ENCODE data around the gene ATP11A.
"Not testable (repeated sequence)": the region's sequence is repeated elsewhere in the genome, so short reads cannot be mapped to it uniquely, and the experiment has no call there.

Gene ATP11A

DNA sequence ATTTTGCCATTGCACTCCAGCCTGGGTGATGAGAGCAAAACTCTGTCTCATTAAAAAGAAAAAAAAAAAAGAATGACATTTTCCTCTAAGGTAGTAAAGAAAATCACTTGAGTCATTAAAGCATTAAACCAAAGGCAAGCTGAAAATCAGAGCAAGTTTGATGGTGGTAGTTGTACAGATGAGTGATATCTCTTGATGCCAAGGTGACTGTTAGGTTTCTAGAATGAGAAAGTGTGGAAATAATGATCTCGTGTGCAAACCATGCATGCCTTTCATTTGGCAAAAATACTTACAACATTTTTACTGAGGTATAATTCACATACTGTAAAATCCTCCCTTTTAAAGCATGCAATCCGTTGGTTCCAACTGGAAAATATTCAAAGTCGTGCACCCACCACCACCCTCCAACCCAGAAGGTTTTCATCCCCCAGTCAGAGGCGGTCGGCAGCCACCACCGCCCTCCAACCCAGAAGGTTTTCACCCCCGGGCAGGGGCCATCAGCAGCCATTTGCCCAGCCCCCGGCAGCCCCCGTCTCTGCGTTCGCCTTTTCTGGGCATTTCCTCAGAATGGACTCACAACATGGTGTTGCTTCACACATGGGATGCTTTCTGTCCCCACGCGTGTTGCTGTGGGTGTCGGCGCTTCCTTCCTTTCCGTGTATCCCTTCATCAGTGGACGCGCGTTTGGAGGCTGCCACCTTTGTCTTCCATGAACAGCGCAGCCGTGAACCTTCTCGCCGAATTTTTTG lies 90.2 kb downstream of the ATP11A start:
- no peak for DNase-seq

DNA sequence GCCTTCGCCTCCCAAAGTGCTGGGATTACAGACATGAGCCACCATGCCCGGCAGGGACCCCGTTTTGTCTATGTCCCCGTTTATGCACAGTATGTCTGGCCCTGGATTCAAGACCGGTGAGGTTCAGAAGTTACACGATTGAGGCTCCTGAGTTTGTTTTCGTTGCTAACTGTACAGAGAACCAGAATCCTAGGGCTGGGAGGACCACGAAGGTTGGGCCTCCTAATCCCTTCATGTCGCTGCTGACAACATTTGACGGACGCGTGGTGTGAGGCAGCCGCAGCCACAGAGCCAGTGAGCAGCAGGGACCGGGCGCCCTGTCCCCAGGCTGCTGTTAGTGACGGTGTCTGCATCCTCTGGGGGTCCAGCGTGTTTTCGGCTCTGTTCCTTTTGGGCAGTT lies 91.4 kb downstream of the ATP11A start:
- DNase-seq: no peak

- no peak for DNase-seq
Observed at GRCh38 chr13:112781881-112782361, 92.1 kb downstream of the ATP11A start.

DNA sequence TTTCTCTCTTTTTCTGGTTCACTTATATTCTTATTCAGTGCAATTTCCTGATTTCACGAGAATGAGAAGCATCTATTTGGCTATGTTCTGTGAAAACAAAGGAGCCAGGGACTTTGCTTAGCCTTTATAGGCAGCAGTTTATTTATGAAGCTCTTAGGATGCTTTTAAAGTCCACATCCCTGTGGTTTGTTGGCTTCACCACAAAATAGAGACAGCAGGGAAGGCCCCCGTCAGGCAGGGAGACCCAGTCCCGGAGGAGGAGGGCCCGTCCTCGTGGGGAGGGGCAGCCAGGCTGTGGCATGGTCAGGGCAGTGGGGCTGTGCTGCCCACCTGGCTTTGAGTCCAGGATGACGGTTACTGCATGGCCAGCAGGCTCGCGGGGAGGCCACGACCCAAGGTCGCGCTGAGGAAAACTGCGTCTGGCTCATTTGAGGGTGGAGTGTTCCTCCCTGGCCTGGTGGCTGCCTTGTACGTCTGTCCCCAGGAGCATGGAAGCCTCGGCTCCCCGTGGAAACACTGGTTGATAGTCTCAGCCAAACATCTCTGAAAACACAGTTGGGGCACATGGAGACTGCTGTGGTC lies 92.7 kb downstream of the ATP11A start:
- no peak for DNase-seq

DNA sequence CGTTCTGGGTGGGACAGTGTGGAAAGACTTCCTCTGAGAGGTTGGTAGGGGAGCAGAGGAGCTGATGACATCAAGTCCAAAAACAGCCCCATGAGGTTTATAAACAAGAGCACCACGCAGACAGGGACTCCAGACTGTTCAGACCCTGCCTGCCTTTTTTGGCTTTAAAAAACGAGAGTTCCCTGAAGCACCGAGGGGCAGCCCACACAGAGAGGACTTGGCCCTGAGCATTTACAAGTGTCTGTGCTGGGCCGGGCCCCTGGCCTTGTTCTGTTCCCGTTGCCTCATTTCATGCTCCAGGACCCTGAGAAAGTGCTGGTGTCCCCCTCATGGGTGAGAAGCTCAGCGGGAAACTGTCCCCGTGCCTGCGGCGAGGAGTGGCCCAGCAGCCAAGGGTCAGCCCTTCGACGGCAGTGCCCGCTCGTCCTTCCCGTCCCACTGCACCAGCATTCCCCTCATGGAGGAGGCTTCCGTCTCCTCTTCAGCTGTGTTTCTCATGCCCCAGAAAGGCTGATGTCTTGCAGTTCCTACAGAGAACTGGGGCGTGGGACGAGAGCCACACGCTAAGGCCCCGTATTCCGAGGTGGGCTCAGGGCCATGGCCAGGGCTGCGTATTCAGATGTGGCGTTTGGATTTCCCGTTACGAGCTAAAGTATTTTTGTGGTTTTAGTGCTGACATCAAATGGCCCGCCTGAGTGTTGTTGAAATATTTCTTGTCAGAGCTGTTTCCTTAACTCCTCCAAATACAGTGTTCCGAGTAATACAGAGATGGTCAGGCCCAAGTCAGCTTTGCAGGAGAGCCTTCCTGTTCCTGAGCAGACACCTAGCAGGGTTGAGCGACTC lies 93.5 kb downstream of the ATP11A start:
- no peak for DNase-seq

GRCh38 chr13:112783978-112784371 lies 94.1 kb downstream of the ATP11A start:
- no peak for DNase-seq

GRCh38 chr13:112784811-112785482 lies 95.1 kb downstream of the ATP11A start:
- DNase-seq: no peak

GRCh38 chr13:112785483-112785856 lies 95.6 kb downstream of the ATP11A start:
- DNase-seq: no peak

GRCh38 chr13:112786810-112787209 lies 97.0 kb downstream of the ATP11A start:
- not testable (repeated sequence) for DNase-seq

DNA sequence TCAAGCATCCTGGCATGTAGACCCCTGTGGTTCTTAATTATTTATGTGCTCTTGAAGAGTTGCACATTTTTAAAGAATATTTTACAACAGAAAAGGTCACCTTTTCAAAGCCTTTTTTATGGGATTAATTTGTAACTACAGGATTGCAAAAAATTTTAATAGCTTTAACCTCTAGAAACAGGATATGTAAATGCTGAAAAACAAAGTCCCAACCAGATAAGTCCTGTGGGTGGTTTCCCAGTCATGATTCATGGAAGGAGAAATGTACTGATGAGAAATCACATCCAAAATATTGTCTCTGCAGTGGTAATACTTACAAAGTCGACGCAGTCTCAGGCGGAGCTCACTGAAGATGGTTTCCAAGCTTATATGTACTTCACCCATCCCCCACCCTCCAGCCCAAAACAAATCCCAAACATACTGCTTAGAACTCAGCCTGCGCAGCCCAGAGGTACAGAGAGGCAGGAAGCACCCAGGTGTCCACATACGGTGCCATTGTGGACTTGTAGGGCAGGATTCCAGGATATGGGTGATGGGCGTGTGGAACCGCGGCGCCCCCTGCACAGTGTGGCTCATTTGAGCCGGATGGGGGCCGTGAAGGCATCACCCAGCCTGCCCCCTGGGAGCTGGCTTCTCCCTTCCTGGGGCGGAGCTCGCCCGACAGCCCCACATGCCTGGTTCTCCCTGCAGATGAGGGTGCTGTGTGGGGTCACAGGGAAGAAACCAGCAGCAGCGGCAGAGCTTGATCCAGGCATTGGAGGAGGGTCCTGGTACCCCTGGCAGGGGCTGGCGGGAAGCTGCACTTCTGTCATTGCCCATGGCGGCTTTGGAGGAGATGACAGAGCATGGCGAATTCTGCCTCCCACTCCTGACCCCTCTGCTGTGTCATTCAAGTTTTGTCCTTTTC lies 101.2 kb downstream of the ATP11A start:
- no peak for DNase-seq

- no peak for DNase-seq
Observed at GRCh38 chr13:112791663-112792440, 102.0 kb downstream of the ATP11A start.

GRCh38 chr13:112792511-112792910 lies 102.7 kb downstream of the ATP11A start:
- DNase-seq: no peak

DNA sequence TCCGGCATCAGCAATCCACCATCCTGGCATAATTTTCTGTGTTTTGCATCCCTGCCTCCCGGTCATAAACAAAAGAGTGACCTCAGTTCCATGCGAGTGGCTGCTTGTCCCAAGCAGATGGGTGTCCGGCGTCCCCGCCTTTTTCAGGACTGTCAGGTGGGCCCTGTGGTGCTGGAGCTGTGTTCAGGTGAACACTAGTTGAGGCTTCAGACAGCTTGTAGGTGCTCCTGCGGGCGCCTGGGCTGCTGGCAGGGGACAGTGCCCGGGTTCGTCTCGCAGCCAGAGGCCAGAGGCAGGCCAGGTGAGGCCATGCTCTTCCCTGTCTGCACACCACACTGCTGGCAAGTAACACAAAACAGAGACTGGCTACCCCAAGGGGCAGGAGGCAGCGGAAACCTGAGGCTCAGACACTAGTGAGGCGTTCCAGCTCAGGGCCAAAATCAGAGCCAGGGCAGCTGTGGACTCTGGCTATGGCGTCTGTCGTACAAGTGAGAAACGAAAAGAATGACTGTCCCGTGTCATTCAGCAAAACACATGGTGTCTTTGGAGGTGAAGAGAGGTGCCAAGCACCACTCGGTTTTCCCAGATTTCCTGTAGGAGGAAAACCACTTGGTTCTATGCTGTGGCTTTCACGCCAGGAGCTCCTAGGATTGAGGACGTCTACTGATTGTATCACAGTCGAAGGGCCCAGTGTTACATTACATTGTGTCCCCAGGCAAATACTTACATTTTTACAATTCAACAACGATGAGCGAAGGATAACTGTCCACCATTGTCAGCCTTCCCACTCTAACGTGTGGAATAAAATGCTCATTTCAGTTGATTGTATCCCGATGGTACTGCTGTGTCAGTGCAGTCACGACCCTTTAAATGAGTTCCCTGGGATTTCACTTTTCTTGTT lies 104.0 kb downstream of the ATP11A start:
- DNase-seq: no peak

- DNase-seq: no peak
Observed at GRCh38 chr13:112795277-112795676, 105.4 kb downstream of the ATP11A start.

GRCh38 chr13:112796190-112796915 lies 106.5 kb downstream of the ATP11A start:
- no peak for DNase-seq

DNA sequence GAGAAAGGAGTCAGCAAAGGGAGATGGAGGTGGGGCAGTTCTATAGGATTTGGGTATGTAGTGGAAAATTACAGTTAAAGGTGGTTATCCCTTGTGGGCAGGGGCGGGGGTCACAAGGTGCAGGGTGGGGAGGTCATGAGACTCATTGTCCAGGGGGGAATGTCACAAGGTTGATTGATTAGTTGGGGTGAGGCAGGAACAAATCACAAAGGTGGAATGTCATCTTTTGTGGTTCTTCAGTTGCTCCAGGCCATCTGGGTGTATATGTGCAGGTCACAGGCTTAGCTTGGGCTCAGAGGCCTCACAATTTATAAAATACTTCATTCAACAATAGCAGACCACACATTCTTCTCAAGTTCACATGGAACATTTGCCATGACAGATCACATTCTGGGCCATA lies 109.6 kb downstream of the ATP11A start:
- DNase-seq: no peak

DNA sequence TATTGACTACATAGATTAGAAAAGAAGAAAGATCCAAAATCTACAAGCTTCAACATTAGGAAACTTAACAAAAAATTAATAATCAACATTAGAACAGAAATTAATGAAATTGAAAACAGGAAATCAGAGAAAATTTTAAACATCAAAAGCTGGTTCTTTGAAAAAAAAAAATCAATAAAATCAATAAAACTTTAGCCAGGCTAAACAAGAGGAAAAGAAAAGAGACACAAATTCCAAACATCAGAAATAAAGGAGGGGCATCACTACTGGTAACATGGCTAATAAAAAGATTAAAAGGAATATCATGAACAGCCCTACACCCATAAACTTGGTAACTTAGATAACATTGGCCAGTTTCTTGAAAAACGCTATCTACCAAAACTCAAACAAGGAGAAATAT lies 110.2 kb downstream of the ATP11A start:
- DNase-seq: no peak

DNA sequence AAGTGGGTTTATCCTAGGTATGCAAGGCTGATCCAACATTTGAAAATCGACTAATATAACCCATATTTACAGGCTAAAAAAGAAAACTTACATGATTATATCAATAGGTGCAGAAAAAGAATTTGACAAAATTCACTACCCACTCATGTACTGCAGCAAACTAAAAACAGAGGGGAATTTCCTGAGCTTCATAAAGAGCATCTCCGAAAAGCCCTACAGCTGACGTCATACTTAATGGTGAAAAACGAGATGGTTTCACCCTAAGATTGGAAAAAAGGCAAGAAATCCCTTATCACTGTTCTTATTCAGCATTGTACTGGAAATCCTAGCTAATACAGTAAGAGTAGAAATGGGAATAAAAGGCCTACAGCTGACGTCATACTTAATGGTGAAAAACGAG lies 111.0 kb downstream of the ATP11A start:
- not testable (repeated sequence) for DNase-seq

GRCh38 chr13:112802802-112803195 lies 113.0 kb downstream of the ATP11A start:
- no peak for DNase-seq

DNA sequence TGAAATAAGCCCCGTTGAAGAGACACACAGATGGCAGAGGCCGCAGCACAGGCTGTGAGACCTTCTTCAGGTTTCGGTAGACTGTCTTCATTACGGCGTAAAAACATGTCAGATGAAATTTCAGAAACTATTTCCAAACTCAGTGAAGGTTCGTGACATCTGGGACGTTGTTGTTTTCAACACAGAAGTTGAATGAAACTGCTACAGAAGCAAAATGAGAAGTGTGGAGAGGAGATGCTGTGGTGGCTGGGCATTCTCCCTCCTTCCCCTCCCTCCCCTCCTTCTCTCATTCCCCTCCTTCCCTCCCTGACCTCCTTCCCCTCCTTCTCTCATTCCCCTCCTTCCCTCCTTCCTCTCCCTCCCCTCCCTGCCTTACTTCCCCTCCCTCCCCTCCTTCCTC lies 113.6 kb downstream of the ATP11A start:
- no peak for DNase-seq
